Measurements from ENCODE around the gene TXNRD3. TPM values are rescaled to one million over a fixed set of nuclear protein-coding genes. Genes with fewer than 3 reads are reported as not detected.
"Not testable (repeated sequence)": the region's sequence is repeated elsewhere in the genome, so short reads cannot be mapped to it uniquely, and the experiment has no call there.

Gene TXNRD3
- total and polyA plus RNA-seq, 8 donors, result 4.4 to 8.3 (median 5.8) TPM

DNA sequence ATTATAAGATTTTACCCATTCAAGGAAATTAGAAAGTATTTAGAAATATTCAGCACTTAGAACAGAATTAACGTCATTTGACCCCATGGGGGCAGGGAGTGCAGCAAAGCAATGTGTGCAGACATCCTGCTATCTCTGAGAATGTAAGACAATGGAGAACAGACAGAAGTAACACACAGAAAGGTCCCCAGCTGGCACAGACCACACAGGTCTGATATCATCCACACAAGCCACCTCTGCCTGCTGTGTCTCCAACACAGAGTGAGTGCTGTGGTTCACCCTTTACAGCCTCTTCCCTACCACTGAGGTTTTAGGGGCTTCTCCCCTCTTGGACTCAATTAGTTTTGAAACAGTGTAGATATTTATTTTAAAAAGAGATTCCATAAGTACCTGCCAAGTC lies 16.1 kb downstream of the TXNRD3 start:
- FAIRE-seq, result no peak

DNA sequence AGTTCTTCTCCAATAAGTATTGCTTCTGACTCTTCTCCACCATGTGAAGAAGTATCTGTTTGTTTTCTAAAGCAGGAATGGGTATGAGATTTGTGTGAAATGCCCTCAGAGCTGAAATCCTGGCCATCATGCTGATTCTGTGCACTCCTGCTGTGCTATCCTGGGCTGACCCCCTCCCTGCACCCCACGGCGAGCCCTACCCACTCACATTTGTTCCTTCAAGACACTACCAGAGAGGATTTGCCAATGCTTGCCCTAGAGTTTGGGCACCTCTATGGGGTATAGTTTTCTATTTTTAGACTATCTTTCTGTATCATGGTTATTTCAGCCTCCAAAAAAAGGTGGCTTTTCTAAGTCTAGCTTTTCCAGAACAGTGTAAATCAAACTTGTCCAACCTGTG lies 18.5 kb downstream of the TXNRD3 start:
- Histone ChIP-seq H3K4me3 (no peak overlapping the region), H3K9me3 (no peaks in the 10 kb centered on the region), H3K27ac (no peak overlapping the region), H3K27me3 (no peaks in the 10 kb centered on the region), H3K36me3 (no peaks in the 10 kb centered on the region), H3K4me1 (no peaks in the 10 kb centered on the region)
- 94 to 95% methylated on average over 2 of the region's 2 CpGs for WGBS, 2 donors
- FAIRE-seq (no peak), ATAC-seq (no peak), DNase-seq (no peak)
- TF ChIP-seq, protein P1, sequence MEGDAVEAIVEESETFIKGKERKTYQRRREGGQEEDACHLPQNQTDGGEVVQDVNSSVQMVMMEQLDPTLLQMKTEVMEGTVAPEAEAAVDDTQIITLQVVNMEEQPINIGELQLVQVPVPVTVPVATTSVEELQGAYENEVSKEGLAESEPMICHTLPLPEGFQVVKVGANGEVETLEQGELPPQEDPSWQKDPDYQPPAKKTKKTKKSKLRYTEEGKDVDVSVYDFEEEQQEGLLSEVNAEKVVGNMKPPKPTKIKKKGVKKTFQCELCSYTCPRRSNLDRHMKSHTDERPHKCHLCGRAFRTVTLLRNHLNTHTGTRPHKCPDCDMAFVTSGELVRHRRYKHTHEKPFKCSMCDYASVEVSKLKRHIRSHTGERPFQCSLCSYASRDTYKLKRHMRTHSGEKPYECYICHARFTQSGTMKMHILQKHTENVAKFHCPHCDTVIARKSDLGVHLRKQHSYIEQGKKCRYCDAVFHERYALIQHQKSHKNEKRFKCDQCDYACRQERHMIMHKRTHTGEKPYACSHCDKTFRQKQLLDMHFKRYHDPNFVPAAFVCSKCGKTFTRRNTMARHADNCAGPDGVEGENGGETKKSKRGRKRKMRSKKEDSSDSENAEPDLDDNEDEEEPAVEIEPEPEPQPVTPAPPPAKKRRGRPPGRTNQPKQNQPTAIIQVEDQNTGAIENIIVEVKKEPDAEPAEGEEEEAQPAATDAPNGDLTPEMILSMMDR (IDR thresholded peaks at IDR 0.05), result no peak
- intact Hi-C loops (cut with DNase I), result no loop called here

More for the DNA sequence above, 16.1 kb downstream of the TXNRD3 start:
- intact Hi-C loops (cut with DNase I), result no loop called here
- 94 to 96% methylated on average over 1 of the region's 1 CpG for WGBS, 2 donors
- DNase-seq (no peak), ATAC-seq (no peak)
- H3K4me3 ChIP-seq, result no peak overlapping the region
- TF ChIP-seq, protein P1 (IDR thresholded peaks at IDR 0.05), result no peak
- H3K36me3 ChIP-seq, result no peaks in the 10 kb centered on the region
- no peaks in the 10 kb centered on the region for H3K9me3 ChIP-seq
- H3K27me3 ChIP-seq, result no peaks in the 10 kb centered on the region
- no peak overlapping the region for H3K27ac ChIP-seq
- H3K4me1 ChIP-seq, result no peaks in the 10 kb centered on the region

DNA sequence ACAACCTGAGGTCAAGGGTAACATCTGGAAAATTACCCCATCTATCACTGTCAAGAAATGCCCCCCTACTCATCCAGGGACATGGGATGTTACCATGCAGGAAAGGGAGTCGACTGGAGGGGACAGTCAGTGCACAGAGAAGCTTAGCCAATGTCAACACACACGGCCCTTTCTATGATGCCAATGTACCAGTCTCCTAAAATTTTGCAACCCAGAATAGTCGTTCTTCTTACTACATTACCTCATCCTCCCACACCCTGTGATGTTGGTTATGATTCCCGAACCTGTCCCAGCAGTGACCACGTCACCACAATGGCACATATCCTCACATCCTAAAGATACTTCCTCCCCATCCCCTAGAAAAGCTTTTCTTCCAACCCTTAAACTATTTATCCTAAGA lies 20.1 kb downstream of the TXNRD3 start:
- TF ChIP-seq, protein P1 (IDR thresholded peaks at IDR 0.05), result no peak
- Histone ChIP-seq H3K27ac (no peak overlapping the region), H3K36me3 (peaks cover 0 to 9% (median 0%) of the 10 kb centered on the region in 3 donors), H3K9me3 (no peaks in the 10 kb centered on the region), H3K27me3 (no peaks in the 10 kb centered on the region), H3K4me1 (no peaks in the 10 kb centered on the region), H3K4me3 (no peak overlapping the region)
- WGBS, 2 donors, result 86% methylated on average over 5 of the region's 5 CpGs
- no peak for FAIRE-seq
- intact Hi-C loops (cut with DNase I), result no loop called here
- ATAC-seq, result no peak
- no peak for DNase-seq

DNA sequence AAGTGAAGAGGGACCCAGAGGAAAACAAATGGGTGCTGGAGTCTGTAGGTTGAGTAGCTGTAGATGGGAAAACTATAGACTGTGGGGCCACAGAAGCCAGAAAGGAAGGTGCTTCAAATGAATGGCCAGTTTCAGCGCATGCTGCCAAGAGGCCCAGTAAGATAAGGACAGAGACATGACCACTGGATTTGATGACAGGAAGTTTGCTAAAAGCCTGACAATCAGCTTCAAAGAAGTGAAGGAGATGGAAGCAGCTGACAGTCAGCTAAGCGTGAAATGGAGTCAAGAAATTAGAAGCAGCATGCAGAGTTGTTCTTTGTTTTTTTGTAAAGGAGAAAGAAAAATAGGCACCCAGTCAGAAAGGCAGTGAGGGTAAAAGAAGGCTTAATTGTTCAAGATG lies 24.9 kb downstream of the TXNRD3 start:
- Histone ChIP-seq H3K4me3 (no peak overlapping the region), H3K9me3 (no peaks in the 10 kb centered on the region), H3K36me3 (peaks cover 0 to 17% (median 0%) of the 10 kb centered on the region in 3 donors), H3K27ac (no peak overlapping the region), H3K27me3 (no peaks in the 10 kb centered on the region), H3K4me1 (no peaks in the 10 kb centered on the region)
- intact Hi-C loops (cut with DNase I), result no loop called here
- FAIRE-seq (no peak), ATAC-seq (no peak), DNase-seq (no peak)
- 92 to 98% methylated on average over 2 of the region's 2 CpGs for WGBS, 2 donors
- TF ChIP-seq, protein P1 (IDR thresholded peaks at IDR 0.05), result no peak

DNA sequence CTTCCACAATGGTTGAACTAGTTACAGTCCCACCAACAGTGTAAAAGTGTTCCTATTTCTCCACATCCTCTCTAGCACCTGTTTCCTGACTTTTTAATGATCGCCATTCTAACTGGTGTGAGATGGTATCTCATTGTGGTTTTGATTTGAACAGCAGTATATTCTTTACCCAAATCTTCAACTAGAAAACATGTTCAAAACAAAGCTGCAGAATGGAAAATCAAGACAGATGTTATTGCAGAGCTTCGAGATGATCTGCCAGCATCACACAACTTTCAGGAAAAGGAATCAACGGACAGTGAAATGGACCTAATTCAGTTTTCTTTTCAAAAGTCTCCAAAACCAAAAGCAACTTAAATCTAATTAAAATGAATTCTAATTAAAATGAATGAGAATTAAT lies 29.2 kb downstream of the TXNRD3 start:
- H3K4me3 ChIP-seq; H3K27ac ChIP-seq; FAIRE-seq; DNase-seq; H3K4me1 ChIP-seq; intact Hi-C loops (cut with DNase I); H3K27me3 ChIP-seq; H3K9me3 ChIP-seq; ATAC-seq: not testable (repeated sequence)
- H3K36me3 ChIP-seq, result peaks cover 0 to 17% (median 0%) of the 10 kb centered on the region in 3 donors
- WGBS, 2 donors, result 92 to 95% methylated on average over 3 of the region's 3 CpGs
